Chondrocyte (in vitro differentiated cells): Measurements from ENCODE around the gene PCNT. TPM values are rescaled to one million over a fixed set of nuclear protein-coding genes. Genes with fewer than 3 reads are reported as not detected.
A peak's percentile ranks its signal among the peaks of the same experiment; 100 is the strongest.

Experiments used
- DNase-seq: peaks from one replicate; pipeline ENCODE4 v3.0.0; 2021; ENCODE audit warnings: mixed read lengths, low spot score
- H3K27ac Mint-ChIP-seq: one replicate; pipeline ENCODE4 v1.8.0; 2021; ENCODE audit warnings: mild to moderate bottlenecking, moderate library complexity, mixed read lengths; ENCODE audit not compliant: unreplicated experiment
- H3K27me3 Mint-ChIP-seq: 2 replicates; pipeline ENCODE4 v1.8.0; 2021; ENCODE audit warnings: low read depth, mixed read lengths
- H3K36me3 Mint-ChIP-seq: 2 replicates; pipeline ENCODE4 v1.8.0; 2021; ENCODE audit warnings: low read depth, mixed read lengths
- H3K4me1 Mint-ChIP-seq: 2 replicates; pipeline ENCODE4 v1.8.0; 2021; ENCODE audit warnings: low read depth, mild to moderate bottlenecking, mixed read lengths
- H3K4me3 Mint-ChIP-seq: one replicate; pipeline ENCODE4 v1.8.0; 2021; ENCODE audit warnings: mild to moderate bottlenecking, moderate library complexity, mixed read lengths; ENCODE audit not compliant: unreplicated experiment
- H3K9me3 Mint-ChIP-seq: 2 replicates; pipeline ENCODE4 v1.8.0; 2021; ENCODE audit warnings: low read depth, mixed read lengths
- CTCF ChIP-seq: fragments of 200-600 bp; sonication (generic); IDR thresholded peaks from 2 replicates; pipeline ENCODE4 v1.5.0; 2021; ENCODE audit warnings: antibody characterized with exemption, mild to moderate bottlenecking, moderate library complexity
- total RNA-seq: library from RNA; stranded (reverse); gene quantifications from 3 replicates; pipeline ENCODE4 v1.2.1, GENCODE V29; 2021

Gene PCNT
- total RNA-seq, 1 donor from 2014 or later, result 29.9 TPM

DNA sequence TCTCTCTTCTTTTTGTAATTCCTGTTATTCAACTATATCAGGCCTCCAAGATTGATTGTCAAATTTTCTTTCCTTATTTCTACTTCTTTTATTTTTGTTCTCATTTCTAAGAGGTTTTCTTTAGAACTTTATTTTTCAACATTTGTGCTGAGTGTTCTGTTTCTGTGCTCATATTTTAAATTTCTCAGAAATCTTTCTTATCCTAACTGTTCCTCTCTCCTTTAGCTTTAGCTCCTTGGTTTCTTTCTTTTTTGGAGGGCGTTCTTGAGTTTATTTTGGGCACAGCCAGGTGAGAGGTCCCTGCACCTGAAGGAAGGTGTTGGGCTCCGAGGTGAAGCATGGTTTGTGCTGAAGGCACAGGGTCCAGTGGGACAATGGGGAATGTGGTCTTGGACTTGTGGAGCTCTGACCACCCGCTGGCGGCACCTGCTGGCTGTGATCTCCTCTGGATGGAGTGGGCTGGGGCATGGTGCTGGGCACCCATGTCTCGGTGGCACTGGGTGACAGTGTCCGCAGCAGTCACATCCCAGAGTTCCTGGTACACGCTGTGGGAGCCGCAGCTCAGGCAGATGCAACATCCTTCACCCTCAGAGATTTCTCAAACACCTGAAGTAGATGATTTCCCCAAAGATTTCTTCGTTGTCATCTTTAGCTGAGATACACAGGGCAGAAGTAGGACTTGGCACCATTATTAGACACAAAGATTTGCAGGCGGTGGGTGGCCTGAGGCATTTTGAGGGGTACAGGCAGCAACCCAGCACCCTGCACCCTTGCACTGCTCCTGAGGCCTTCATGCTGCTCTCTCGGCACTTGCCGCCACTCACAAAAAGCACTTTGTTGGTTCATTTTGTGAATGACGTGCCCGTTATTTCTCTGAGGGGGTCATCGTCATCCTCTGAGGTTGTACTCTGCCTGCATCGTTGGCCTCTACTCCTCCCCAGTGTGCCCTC lies 96.6 kb downstream of the PCNT start:
- H3K9me3 Mint-ChIP-seq, result no peaks in the 10 kb centered on the region
- H3K4me1 Mint-ChIP-seq, result no peaks in the 10 kb centered on the region
- no peak overlapping the region for H3K4me3 Mint-ChIP-seq
- H3K27ac Mint-ChIP-seq, result no peak overlapping the region
- no peak for TF ChIP-seq CTCF
- H3K27me3 Mint-ChIP-seq, result no peaks in the 10 kb centered on the region
- peaks cover 21% of the 10 kb centered on the region for H3K36me3 Mint-ChIP-seq
- DNase-seq, result peak; percentile 76

GRCh38 chr21:46421191-46421750 lies 97.3 kb downstream of the PCNT start:
- H3K27me3 Mint-ChIP-seq, result no peaks in the 10 kb centered on the region
- H3K4me1 Mint-ChIP-seq, result no peaks in the 10 kb centered on the region
- H3K4me3 Mint-ChIP-seq, result no peak overlapping the region
- peaks cover 18% of the 10 kb centered on the region for H3K36me3 Mint-ChIP-seq
- TF ChIP-seq CTCF, result no peak
- no peaks in the 10 kb centered on the region for H3K9me3 Mint-ChIP-seq
- no peak overlapping the region for H3K27ac Mint-ChIP-seq
- DNase-seq, result peak; percentile 75

- no peak overlapping the region for H3K27ac Mint-ChIP-seq
- H3K4me1 Mint-ChIP-seq, result no peaks in the 10 kb centered on the region
- H3K27me3 Mint-ChIP-seq, result no peaks in the 10 kb centered on the region
- H3K36me3 Mint-ChIP-seq, result peaks cover 18% of the 10 kb centered on the region
- DNase-seq, result peak; percentile 75
- no peaks in the 10 kb centered on the region for H3K9me3 Mint-ChIP-seq
- H3K4me3 Mint-ChIP-seq, result no peak overlapping the region
- no peak for TF ChIP-seq CTCF
Measured at GRCh38 chr21:46421756-46422555, 98.0 kb downstream of the PCNT start.

GRCh38 chr21:46422636-46423241 lies 98.8 kb downstream of the PCNT start:
- peaks cover 18% of the 10 kb centered on the region for H3K36me3 Mint-ChIP-seq

More at GRCh38 chr21:46422636-46423241, 98.8 kb downstream of the PCNT start:
- no peak overlapping the region for H3K4me3 Mint-ChIP-seq
- no peaks in the 10 kb centered on the region for H3K9me3 Mint-ChIP-seq
- no peaks in the 10 kb centered on the region for H3K27me3 Mint-ChIP-seq
- no peaks in the 10 kb centered on the region for H3K4me1 Mint-ChIP-seq
- no peak overlapping the region for H3K27ac Mint-ChIP-seq
- peak; percentile 26 for DNase-seq
- no peak for TF ChIP-seq CTCF
